ENCODE results near the gene SYT9.

Gene SYT9

DNA sequence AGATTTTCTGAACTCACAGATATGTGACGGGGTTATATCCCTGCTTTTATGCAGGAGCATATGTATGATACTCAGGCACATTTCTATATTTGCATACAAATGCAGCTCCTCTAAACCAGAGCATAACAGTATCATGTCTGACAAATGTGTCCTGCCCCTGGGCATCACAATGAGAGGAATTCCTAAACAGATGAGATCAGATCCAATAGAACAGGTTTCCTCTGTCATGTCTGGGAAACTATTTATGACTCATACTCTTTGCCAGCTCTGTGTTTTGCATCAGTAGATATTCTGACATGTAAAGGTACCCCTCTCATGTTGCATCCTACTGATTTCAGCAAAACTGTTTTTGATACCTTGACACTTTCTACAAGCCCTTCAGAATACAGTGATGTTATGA is 29.4 kb downstream of the SYT9 start:
- TF ChIP-seq ZNF416 (tag by site-specific recombination; IDR thresholded peaks at IDR 0.05) (no peak), ZNF354C (tag by site-specific recombination; IDR thresholded peaks at IDR 0.05; ENCODE audit: borderline replicate concordance, low read depth) (no peak), ZNF223 (tag by site-specific recombination; IDR thresholded peaks at IDR 0.05) (no peak), PRDM1 (tag by site-specific recombination; IDR thresholded peaks at IDR 0.05) (0 out of 2 replicates have a peak, but pooled peaks have one; percentile 50), ZNF600 (tag by site-specific recombination; IDR thresholded peaks at IDR 0.05) (peak; percentile 91), ZNF302 (tag by site-specific recombination; IDR thresholded peaks at IDR 0.05; ENCODE audit: low read depth) (no peak), ZNF660 (tag by site-specific recombination; IDR thresholded peaks at IDR 0.05) (0 out of 2 replicates have a peak, but pooled peaks have one; percentile 76), ZNF366 (tag by site-specific recombination; conservative IDR thresholded peaks at IDR 0.05) (peak; percentile 22), ZBTB21 (tag by site-specific recombination; IDR thresholded peaks at IDR 0.05) (0 out of 2 replicates have a peak, but pooled peaks have one; percentile 14), ZNF530 (tag by site-specific recombination; IDR thresholded peaks at IDR 0.05; ENCODE audit: low read depth) (no peak), ZNF629 (tag by site-specific recombination; IDR thresholded peaks at IDR 0.05) (peak; percentile 50; the same call in 1 of the 2 replicates), ZNF324 (tag by site-specific recombination; IDR thresholded peaks at IDR 0.05) (no peak), ZBTB17 (tag by site-specific recombination; IDR thresholded peaks at IDR 0.05) (0 out of 2 replicates have a peak, but pooled peaks have one; percentile 39), ZSCAN23 (tag by site-specific recombination; IDR thresholded peaks at IDR 0.05) (no peak), ZNF311 (tag by site-specific recombination; IDR thresholded peaks at IDR 0.05; ENCODE audit: borderline replicate concordance) (no peak), TCF7L2 (IDR thresholded peaks at IDR 0.05; ENCODE audit: borderline replicate concordance, low read depth, low read length) (no peak), SCRT2 (tag by site-specific recombination; IDR thresholded peaks at IDR 0.05) (peak; percentile 41; the same call in 1 of the 2 replicates)
- TF ChIP-seq, protein P1, sequence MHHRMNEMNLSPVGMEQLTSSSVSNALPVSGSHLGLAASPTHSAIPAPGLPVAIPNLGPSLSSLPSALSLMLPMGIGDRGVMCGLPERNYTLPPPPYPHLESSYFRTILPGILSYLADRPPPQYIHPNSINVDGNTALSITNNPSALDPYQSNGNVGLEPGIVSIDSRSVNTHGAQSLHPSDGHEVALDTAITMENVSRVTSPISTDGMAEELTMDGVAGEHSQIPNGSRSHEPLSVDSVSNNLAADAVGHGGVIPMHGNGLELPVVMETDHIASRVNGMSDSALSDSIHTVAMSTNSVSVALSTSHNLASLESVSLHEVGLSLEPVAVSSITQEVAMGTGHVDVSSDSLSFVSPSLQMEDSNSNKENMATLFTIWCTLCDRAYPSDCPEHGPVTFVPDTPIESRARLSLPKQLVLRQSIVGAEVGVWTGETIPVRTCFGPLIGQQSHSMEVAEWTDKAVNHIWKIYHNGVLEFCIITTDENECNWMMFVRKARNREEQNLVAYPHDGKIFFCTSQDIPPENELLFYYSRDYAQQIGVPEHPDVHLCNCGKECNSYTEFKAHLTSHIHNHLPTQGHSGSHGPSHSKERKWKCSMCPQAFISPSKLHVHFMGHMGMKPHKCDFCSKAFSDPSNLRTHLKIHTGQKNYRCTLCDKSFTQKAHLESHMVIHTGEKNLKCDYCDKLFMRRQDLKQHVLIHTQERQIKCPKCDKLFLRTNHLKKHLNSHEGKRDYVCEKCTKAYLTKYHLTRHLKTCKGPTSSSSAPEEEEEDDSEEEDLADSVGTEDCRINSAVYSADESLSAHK (tag by site-specific recombination; IDR thresholded peaks at IDR 0.05) = no peak
- ChIA-PET CTCF (interaction anchor here (0.6 to 4.1 kb wide), 5 partner anchors 24 to 385 kb away, joined by 3 to 25 read pairs (median 3); no protein-coding TSS in a partner anchor), POLR2A (no interaction called here)
- Histone ChIP-seq H3K27ac (ENCODE audit: extremely low read depth, low read depth, low read length) (no peak overlapping the region), H3K36me3 (ENCODE audit: control insufficient read depth in 2 of 2, insufficient read depth in 1 of 2, low read length in 2 of 2) (no peaks in the 10 kb centered on the region), H3K4me3 (ENCODE audit: low read depth, low read length) (no peak overlapping the region), H3K9me3 (ENCODE audit: control insufficient read depth, insufficient read depth, low read depth, low read length) (no peaks in the 10 kb centered on the region), H3K4me1 (ENCODE audit: control insufficient read depth, insufficient read depth, low read length) (no peaks in the 10 kb centered on the region)

DNA sequence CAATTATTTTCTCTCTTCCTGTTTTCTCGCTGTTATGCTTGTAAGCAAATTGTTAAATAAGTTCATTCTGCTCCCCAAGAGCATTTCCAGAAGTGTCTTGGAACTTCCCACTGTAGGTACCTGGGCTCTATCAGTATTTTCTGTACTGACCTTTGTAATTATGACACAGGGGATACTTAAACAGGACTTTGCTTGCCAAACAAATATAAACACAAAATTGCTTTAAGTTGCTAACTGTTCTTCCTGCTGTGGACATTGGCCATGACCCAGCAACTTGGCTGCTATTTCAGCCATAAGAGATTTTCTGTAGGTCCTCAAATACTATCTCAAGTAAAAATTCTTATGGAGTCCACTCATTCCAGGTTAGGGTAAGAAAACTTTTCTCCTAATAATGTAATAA is 30.1 kb downstream of the SYT9 start:
- Histone ChIP-seq H3K4me1 (ENCODE audit: control insufficient read depth, insufficient read depth, low read length) (no peaks in the 10 kb centered on the region), H3K36me3 (ENCODE audit: control insufficient read depth in 2 of 2, insufficient read depth in 1 of 2, low read length in 2 of 2) (no peaks in the 10 kb centered on the region), H3K4me3 (ENCODE audit: low read depth, low read length) (no peak overlapping the region), H3K9me3 (ENCODE audit: control insufficient read depth, insufficient read depth, low read depth, low read length) (no peaks in the 10 kb centered on the region), H3K27ac (ENCODE audit: extremely low read depth, low read depth, low read length) (no peak overlapping the region)
- ChIA-PET CTCF (no interaction called here), POLR2A (no interaction called here)
- TF ChIP-seq ZNF521 (tag by site-specific recombination; IDR thresholded peaks at IDR 0.05) = no peak
- no peak for TF ChIP-seq SP7 (tag by site-specific recombination; IDR thresholded peaks at IDR 0.05)
- TF ChIP-seq, protein P2, sequence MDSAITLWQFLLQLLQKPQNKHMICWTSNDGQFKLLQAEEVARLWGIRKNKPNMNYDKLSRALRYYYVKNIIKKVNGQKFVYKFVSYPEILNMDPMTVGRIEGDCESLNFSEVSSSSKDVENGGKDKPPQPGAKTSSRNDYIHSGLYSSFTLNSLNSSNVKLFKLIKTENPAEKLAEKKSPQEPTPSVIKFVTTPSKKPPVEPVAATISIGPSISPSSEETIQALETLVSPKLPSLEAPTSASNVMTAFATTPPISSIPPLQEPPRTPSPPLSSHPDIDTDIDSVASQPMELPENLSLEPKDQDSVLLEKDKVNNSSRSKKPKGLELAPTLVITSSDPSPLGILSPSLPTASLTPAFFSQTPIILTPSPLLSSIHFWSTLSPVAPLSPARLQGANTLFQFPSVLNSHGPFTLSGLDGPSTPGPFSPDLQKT (IDR thresholded peaks at IDR 0.05; ENCODE audit: borderline replicate concordance, low read depth, low read length) = no peak
- no peak for TF ChIP-seq ZNF654 (tag by site-specific recombination; IDR thresholded peaks at IDR 0.05; ENCODE audit: low read depth)
- no peak for TF ChIP-seq EGR2 (tag by site-specific recombination; IDR thresholded peaks at IDR 0.05; ENCODE audit: low read depth)
- TF ChIP-seq ZNF114 (tag by site-specific recombination; IDR thresholded peaks at IDR 0.05) = no peak
- no peak for TF ChIP-seq KLF9 (tag by site-specific recombination; IDR thresholded peaks at IDR 0.05; ENCODE audit: low read depth)
- no peak for TF ChIP-seq ZNF843 (tag by site-specific recombination; IDR thresholded peaks at IDR 0.05)
- TF ChIP-seq ZBTB49 (tag by site-specific recombination; IDR thresholded peaks at IDR 0.05; ENCODE audit: low read depth) = no peak
- TF ChIP-seq ZNF416 (tag by site-specific recombination; IDR thresholded peaks at IDR 0.05) = no peak
